NCI-H345 treated with DMSO at 0.1 percent for 48 hours (cell line): Measurements from ENCODE around the gene CYREN.

Experiments
- DNase-seq: peaks from one replicate; lab custom pipeline; 2025; ENCODE audit not compliant: unreplicated experiment; lab: John Stamatoyannopoulos, UW

The CYREN gene

GRCh38 chr7:135197906-135198655 lies 27.6 kb upstream of the CYREN start:
- no peak for DNase-seq

GRCh38 chr7:135197343-135197742 lies 26.8 kb upstream of the CYREN start:
- no peak for DNase-seq

- DNase-seq = no peak
These were observed 25.6 kb upstream of the CYREN start for GRCh38 chr7:135195968-135196629.

GRCh38 chr7:135195156-135195555 lies 24.6 kb upstream of the CYREN start:
- no peak for DNase-seq

GRCh38 chr7:135194494-135195095 lies 24.1 kb upstream of the CYREN start:
- DNase-seq = no peak

- DNase-seq = no peak
These were observed 23.1 kb upstream of the CYREN start for GRCh38 chr7:135193615-135194081.

- DNase-seq = no peak
These were observed 22.5 kb upstream of the CYREN start for GRCh38 chr7:135192914-135193536.

GRCh38 chr7:135190703-135191102 lies 20.2 kb upstream of the CYREN start:
- DNase-seq = no peak

GRCh38 chr7:135189961-135190360 lies 19.5 kb upstream of the CYREN start:
- no peak for DNase-seq

GRCh38 chr7:135189221-135189662 lies 18.7 kb upstream of the CYREN start:
- no peak for DNase-seq

- no peak for DNase-seq
These were observed 17.9 kb upstream of the CYREN start for GRCh38 chr7:135188298-135188984.

GRCh38 chr7:135186841-135187253 lies 16.3 kb upstream of the CYREN start:
- no peak for DNase-seq

GRCh38 chr7:135186261-135186540 lies 15.7 kb upstream of the CYREN start:
- no peak for DNase-seq

- no peak for DNase-seq
These were observed 15.2 kb upstream of the CYREN start for GRCh38 chr7:135185471-135186260.

GRCh38 chr7:135184254-135184841 lies 13.8 kb upstream of the CYREN start:
- DNase-seq = no peak

GRCh38 chr7:135183478-135183877 lies 13.0 kb upstream of the CYREN start:
- DNase-seq = no peak

GRCh38 chr7:135181929-135182678 lies 11.6 kb upstream of the CYREN start:
- DNase-seq = no peak

GRCh38 chr7:135181261-135181928 lies 10.9 kb upstream of the CYREN start:
- no peak for DNase-seq

- no peak for DNase-seq
These were observed 9.6 kb upstream of the CYREN start for GRCh38 chr7:135180122-135180521.
